NCI-H2081 treated with DMSO at 0.1 percent for 48 hours (cell line): ENCODE data around the gene CNTFR.

ENCODE experiments used
- DNase-seq: peaks from one replicate; lab custom pipeline; 2025; lab: John Stamatoyannopoulos, UW

The CNTFR gene

GRCh38 chr9:34590381-34591247 is 1.1 kb upstream of the CNTFR start:
- no peak for DNase-seq

- no peak for DNase-seq
Measured at GRCh38 chr9:34588671-34589635, 571 bp downstream of the CNTFR start.

- no peak for DNase-seq
Measured at GRCh38 chr9:34587271-34587670, 2.3 kb downstream of the CNTFR start.

- no peak for DNase-seq
Measured at GRCh38 chr9:34585946-34586669, 3.4 kb downstream of the CNTFR start.

- DNase-seq, result no peak
Measured at GRCh38 chr9:34584970-34585369, 4.6 kb downstream of the CNTFR start.

GRCh38 chr9:34582787-34583186 is 6.7 kb downstream of the CNTFR start:
- no peak for DNase-seq

- DNase-seq, result no peak
Measured at GRCh38 chr9:34581318-34581717, 8.2 kb downstream of the CNTFR start.

- DNase-seq, result no peak
Measured at GRCh38 chr9:34580358-34580757, 9.2 kb downstream of the CNTFR start.

GRCh38 chr9:34579808-34580163 is 9.7 kb downstream of the CNTFR start:
- DNase-seq, result no peak

GRCh38 chr9:34579104-34579807 is 10.3 kb downstream of the CNTFR start:
- DNase-seq, result no peak

- DNase-seq, result no peak
Measured at GRCh38 chr9:34578241-34579103, 11.1 kb downstream of the CNTFR start.

GRCh38 chr9:34577400-34578240 is 11.9 kb downstream of the CNTFR start:
- DNase-seq, result no peak

- DNase-seq, result no peak
Measured at GRCh38 chr9:34576597-34577399, 12.7 kb downstream of the CNTFR start.

- no peak for DNase-seq
Measured at GRCh38 chr9:34575862-34576596, 13.5 kb downstream of the CNTFR start.

- no peak for DNase-seq
Measured at GRCh38 chr9:34575241-34575640, 14.3 kb downstream of the CNTFR start.

- no peak for DNase-seq
Measured at GRCh38 chr9:34574571-34574970, 15.0 kb downstream of the CNTFR start.

- no peak for DNase-seq
Measured at GRCh38 chr9:34573599-34574325, 15.8 kb downstream of the CNTFR start.
